ENCODE measurements around the gene MNT. TPM values are rescaled to one million over a fixed set of nuclear protein-coding genes. Genes with fewer than 3 reads are reported as not detected.

Gene MNT
- total and polyA plus RNA-seq, 4 donors = 1.7 to 5.0 (median 2.6) TPM

- Histone ChIP-seq H3K4me1 (ENCODE audit: control insufficient read depth in 4 of 4, insufficient read depth in 4 of 4, low read length in 3 of 4) (no peaks in the 10 kb centered on the region), H3K9ac (ENCODE audit: low read depth in 1 of 2, low read length in 2 of 2) (no peak overlapping the region), H3K36me3 (ENCODE audit: control insufficient read depth in 4 of 4, insufficient read depth in 3 of 4, low read depth in 1 of 4, low read length in 3 of 4) (peaks cover 0 to 30% (median 4%) of the 10 kb centered on the region in 4 donors), H3K27ac (ENCODE audit: low read depth in 1 of 2, low read length in 2 of 2) (no peak overlapping the region), H3K9me3 (ENCODE audit: control insufficient read depth in 4 of 4, low read length in 3 of 4) (no peaks in the 10 kb centered on the region), H3K27me3 (ENCODE audit: control insufficient read depth in 4 of 4, insufficient read depth in 4 of 4, low read length in 3 of 4) (no peaks in the 10 kb centered on the region), H3K4me3 (ENCODE audit: low read depth in 1 of 3, low read length in 3 of 3) (no peak overlapping the region)
- TF ChIP-seq YY1 (IDR thresholded peaks at IDR 0.05) = no peak
- no peak for TF ChIP-seq ZBTB33 (IDR thresholded peaks at IDR 0.05)
- no peak for TF ChIP-seq NR2F2 (IDR thresholded peaks at IDR 0.05)
- no peak for TF ChIP-seq REST (IDR thresholded peaks at IDR 0.05)
- no peak for TF ChIP-seq TAF1 (conservative IDR thresholded peaks at IDR 0.05)
- TF ChIP-seq, protein P1, sequence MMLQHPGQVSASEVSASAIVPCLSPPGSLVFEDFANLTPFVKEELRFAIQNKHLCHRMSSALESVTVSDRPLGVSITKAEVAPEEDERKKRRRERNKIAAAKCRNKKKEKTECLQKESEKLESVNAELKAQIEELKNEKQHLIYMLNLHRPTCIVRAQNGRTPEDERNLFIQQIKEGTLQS (IDR thresholded peaks at IDR 0.05) = no peak
- TF ChIP-seq RAD21 (IDR thresholded peaks at IDR 0.05) = no peak
- TF ChIP-seq GABPA (IDR thresholded peaks at IDR 0.05 in 1 of 2, conservative IDR thresholded peaks at IDR 0.05 in 1 of 2) = no peak
- TF ChIP-seq SP1 (IDR thresholded peaks at IDR 0.05) = no peak
- no peak for TF ChIP-seq FOXA1 (IDR thresholded peaks at IDR 0.05)
- TF ChIP-seq CTCF (IDR thresholded peaks at IDR 0.05; ENCODE audit: low read depth, low read length, missing input control) = no peak
- TF ChIP-seq HNF4G (IDR thresholded peaks at IDR 0.05) = no peak
- no peak for TF ChIP-seq JUND (IDR thresholded peaks at IDR 0.05)
- TF ChIP-seq FOXA2 (IDR thresholded peaks at IDR 0.05) = no peak
- no peak for TF ChIP-seq EGR1 (IDR thresholded peaks at IDR 0.05; ENCODE audit: low read depth in 2 of 2)
- no peak for DNase-seq (ENCODE audit: low spot score)
- WGBS = 98% methylated on average over 20 of the region's 20 CpGs
Observed at GRCh38 chr17:2362016-2362415, 38.8 kb downstream of the MNT start.

GRCh38 chr17:2361010-2361760 is 39.7 kb downstream of the MNT start:
- no peaks in the 10 kb centered on the region for H3K9me3 ChIP-seq (ENCODE audit: control insufficient read depth in 4 of 4, low read length in 3 of 4)
- TF ChIP-seq FOXA1 (IDR thresholded peaks at IDR 0.05) (no peak), HNF4G (IDR thresholded peaks at IDR 0.05) (no peak)
- DNase-seq (ENCODE audit: low spot score) = no peak
- H3K9ac ChIP-seq (ENCODE audit: low read depth in 1 of 2, low read length in 2 of 2) = no peak overlapping the region
- H3K36me3 ChIP-seq (ENCODE audit: control insufficient read depth in 4 of 4, insufficient read depth in 3 of 4, low read depth in 1 of 4, low read length in 3 of 4) = peaks cover 0 to 25% (median 3%) of the 10 kb centered on the region in 4 donors
- no peak overlapping the region for H3K27ac ChIP-seq (ENCODE audit: low read depth in 1 of 2, low read length in 2 of 2)
- no peaks in the 10 kb centered on the region for H3K27me3 ChIP-seq (ENCODE audit: control insufficient read depth in 4 of 4, insufficient read depth in 4 of 4, low read length in 3 of 4)
- 88% methylated on average over 21 of the region's 21 CpGs for WGBS
- H3K4me1 ChIP-seq (ENCODE audit: control insufficient read depth in 4 of 4, insufficient read depth in 4 of 4, low read length in 3 of 4) = no peaks in the 10 kb centered on the region
- no peak overlapping the region for H3K4me3 ChIP-seq (ENCODE audit: low read depth in 1 of 3, low read length in 3 of 3)

All from liver (tissue), 9 donors.